Astrocyte (in vitro differentiated cells and primary cell): ENCODE results near the gene SLCO1A2.

Source experiments
- EZH2 ChIP-seq: IDR thresholded peaks from 2 replicates; pipeline ENCODE4 v1.6.1; 2012; ENCODE audit warnings: mild to moderate bottlenecking, low read length, inconsistent platforms; ENCODE audit not compliant: insufficient read depth
- TF ChIP-seq, protein P1 (sequence below): IDR thresholded peaks from 2 replicates; pipeline ENCODE4 v1.5.1; 2011; ENCODE audit warnings: low read depth, mild to moderate bottlenecking, inconsistent platforms, low read length, moderate library complexity; ENCODE audit not compliant: insufficient read depth

DNA sequence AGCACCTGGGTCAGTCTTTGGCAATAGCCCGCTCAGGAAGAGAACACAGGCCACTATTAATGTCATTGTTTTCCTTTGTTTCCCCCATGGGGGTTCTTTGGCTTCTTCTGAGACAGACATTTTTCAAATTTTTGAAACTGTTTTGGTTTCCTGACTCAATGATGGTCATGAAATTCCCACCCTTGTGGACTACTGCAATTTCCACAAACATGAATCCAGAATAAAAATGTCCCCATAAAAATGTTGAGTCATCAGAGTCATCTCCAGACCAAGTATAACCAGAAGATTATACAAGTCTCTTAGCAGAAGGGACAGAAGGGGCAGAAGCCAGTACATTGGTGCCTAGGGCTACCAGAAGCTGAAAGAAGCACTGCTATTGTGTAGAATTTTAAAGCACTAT is 29.1 kb downstream of the SLCO1A2 start:
- TF ChIP-seq, protein P1, sequence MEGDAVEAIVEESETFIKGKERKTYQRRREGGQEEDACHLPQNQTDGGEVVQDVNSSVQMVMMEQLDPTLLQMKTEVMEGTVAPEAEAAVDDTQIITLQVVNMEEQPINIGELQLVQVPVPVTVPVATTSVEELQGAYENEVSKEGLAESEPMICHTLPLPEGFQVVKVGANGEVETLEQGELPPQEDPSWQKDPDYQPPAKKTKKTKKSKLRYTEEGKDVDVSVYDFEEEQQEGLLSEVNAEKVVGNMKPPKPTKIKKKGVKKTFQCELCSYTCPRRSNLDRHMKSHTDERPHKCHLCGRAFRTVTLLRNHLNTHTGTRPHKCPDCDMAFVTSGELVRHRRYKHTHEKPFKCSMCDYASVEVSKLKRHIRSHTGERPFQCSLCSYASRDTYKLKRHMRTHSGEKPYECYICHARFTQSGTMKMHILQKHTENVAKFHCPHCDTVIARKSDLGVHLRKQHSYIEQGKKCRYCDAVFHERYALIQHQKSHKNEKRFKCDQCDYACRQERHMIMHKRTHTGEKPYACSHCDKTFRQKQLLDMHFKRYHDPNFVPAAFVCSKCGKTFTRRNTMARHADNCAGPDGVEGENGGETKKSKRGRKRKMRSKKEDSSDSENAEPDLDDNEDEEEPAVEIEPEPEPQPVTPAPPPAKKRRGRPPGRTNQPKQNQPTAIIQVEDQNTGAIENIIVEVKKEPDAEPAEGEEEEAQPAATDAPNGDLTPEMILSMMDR: no peak
- no peak for TF ChIP-seq EZH2
